HepG2 (cell line): ENCODE results near the gene PRM3. TPM values are rescaled to one million over a fixed set of nuclear protein-coding genes. Genes with fewer than 3 reads are reported as not detected.
A peak's percentile ranks its signal among the peaks of the same experiment; 100 is the strongest.

Experiments used
- ATF6 ChIP-seq: sonication (generic); formaldehyde crosslinking; conservative IDR thresholded peaks from 2 replicates; pipeline ENCODE4 v1.4.0; 2020; ENCODE audit warnings: missing genetic modification reagents
- BORCS8-MEF2B ChIP-seq: sonication (generic); formaldehyde crosslinking; IDR thresholded peaks from 2 replicates; pipeline ENCODE4 v1.8.0; 2022; ENCODE audit warnings: mild to moderate bottlenecking, missing genetic modification reagents
- PITX1 ChIP-seq: sonication (generic); formaldehyde crosslinking; IDR thresholded peaks from 2 replicates; pipeline ENCODE4 v1.5.1; 2020; ENCODE audit warnings: mild to moderate bottlenecking, missing genetic modification reagents
- SNAPC5 ChIP-seq: sonication (generic); formaldehyde crosslinking; IDR thresholded peaks from 2 replicates; pipeline ENCODE4 v1.8.1; 2023; ENCODE audit warnings: mild to moderate bottlenecking, missing genetic modification reagents, borderline replicate concordance
- UBTF ChIP-seq: sonication (generic); formaldehyde crosslinking; IDR thresholded peaks from 2 replicates; pipeline ENCODE4 v1.4.0; 2020; ENCODE audit warnings: mild to moderate bottlenecking, missing genetic modification reagents
- ZNF225 ChIP-seq: sonication (generic); formaldehyde crosslinking; IDR thresholded peaks from 2 replicates; pipeline ENCODE4 v1.4.0; 2020; ENCODE audit warnings: mild to moderate bottlenecking, missing genetic modification reagents
- polyA plus RNA-seq, 8 experiments: library from polyadenylated mRNA; depleted of rRNA in 3 of 8; stranded (reverse) in 7 of 8; unstranded in 1 of 8; fragments of >200 nt; fragmentation: Illumina TruSeq in 4 of 8; extraction: Trizol in 4 of 8; gene quantifications; 2 replicates each; pipeline versions ENCODE4 v1.2.1 to v1.2.3, GENCODE V29; 2011 to 2016; ENCODE audit warnings: low read depth in 4 of 8, missing spikeins in 1 of 8, mixed read lengths in 1 of 8; ENCODE audit not compliant: insufficient read depth in 1 of 8
- total RNA-seq, 5 experiments: library from RNA; depleted of rRNA; stranded (reverse); fragments of >200 nt; fragmentation: Illumina TruSeq; extraction: Trizol; gene quantifications; 2 replicates each; pipeline ENCODE4 v1.2.3, GENCODE V29; 2016; ENCODE audit warnings: low read depth in 1 of 5
- TF ChIP-seq, protein P1 (sequence below), 2 experiments: fragments of 450-650 bp in 1 of 2; sonication (generic) in 1 of 2; formaldehyde crosslinking in 1 of 2; IDR thresholded peaks; 2 replicates each; pipeline versions ENCODE4 v1.6.1 to v1.8.0; 2016 to 2022; ENCODE audit warnings: antibody characterized with exemption in 1 of 2, mild to moderate bottlenecking in 1 of 2, missing genetic modification reagents in 1 of 2
- TF ChIP-seq, protein P2 (sequence below), 2 experiments: sonication (generic) in 1 of 2; formaldehyde crosslinking in 1 of 2; IDR thresholded peaks; 2 replicates each; pipeline versions ENCODE4 v1.4.0 to v1.6.1; 2016 to 2020; ENCODE audit warnings: borderline replicate concordance in 1 of 2, low read depth in 1 of 2, mild to moderate bottlenecking in 1 of 2, missing genetic modification reagents in 1 of 2

PRM3 gene
- total and polyA plus RNA-seq, 2 of the 13 experiments (the other 11 are each of a cell fraction or from before 2014, with no cell fraction given), result not detected

- no peak for TF ChIP-seq ATF6
- TF ChIP-seq ZNF225 (CRISPR knock-in tag), result no peak
- no peak for TF ChIP-seq UBTF
- TF ChIP-seq, protein P1, sequence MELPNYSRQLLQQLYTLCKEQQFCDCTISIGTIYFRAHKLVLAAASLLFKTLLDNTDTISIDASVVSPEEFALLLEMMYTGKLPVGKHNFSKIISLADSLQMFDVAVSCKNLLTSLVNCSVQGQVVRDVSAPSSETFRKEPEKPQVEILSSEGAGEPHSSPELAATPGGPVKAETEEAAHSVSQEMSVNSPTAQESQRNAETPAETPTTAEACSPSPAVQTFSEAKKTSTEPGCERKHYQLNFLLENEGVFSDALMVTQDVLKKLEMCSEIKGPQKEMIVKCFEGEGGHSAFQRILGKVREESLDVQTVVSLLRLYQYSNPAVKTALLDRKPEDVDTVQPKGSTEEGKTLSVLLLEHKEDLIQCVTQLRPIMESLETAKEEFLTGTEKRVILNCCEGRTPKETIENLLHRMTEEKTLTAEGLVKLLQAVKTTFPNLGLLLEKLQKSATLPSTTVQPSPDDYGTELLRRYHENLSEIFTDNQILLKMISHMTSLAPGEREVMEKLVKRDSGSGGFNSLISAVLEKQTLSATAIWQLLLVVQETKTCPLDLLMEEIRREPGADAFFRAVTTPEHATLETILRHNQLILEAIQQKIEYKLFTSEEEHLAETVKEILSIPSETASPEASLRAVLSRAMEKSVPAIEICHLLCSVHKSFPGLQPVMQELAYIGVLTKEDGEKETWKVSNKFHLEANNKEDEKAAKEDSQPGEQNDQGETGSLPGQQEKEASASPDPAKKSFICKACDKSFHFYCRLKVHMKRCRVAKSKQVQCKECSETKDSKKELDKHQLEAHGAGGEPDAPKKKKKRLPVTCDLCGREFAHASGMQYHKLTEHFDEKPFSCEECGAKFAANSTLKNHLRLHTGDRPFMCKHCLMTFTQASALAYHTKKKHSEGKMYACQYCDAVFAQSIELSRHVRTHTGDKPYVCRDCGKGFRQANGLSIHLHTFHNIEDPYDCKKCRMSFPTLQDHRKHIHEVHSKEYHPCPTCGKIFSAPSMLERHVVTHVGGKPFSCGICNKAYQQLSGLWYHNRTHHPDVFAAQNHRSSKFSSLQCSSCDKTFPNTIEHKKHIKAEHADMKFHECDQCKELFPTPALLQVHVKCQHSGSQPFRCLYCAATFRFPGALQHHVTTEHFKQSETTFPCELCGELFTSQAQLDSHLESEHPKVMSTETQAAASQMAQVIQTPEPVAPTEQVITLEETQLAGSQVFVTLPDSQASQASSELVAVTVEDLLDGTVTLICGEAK (IDR thresholded peaks at IDR 0.05), result no peak
- TF ChIP-seq, protein P1 (CRISPR knock-in tag; IDR thresholded peaks at IDR 0.05), result no peak
- no peak for TF ChIP-seq BORCS8-MEF2B (CRISPR knock-in tag)
- TF ChIP-seq SNAPC5 (CRISPR knock-in tag), result no peak
- TF ChIP-seq PITX1, result no peak
- TF ChIP-seq, protein P2, sequence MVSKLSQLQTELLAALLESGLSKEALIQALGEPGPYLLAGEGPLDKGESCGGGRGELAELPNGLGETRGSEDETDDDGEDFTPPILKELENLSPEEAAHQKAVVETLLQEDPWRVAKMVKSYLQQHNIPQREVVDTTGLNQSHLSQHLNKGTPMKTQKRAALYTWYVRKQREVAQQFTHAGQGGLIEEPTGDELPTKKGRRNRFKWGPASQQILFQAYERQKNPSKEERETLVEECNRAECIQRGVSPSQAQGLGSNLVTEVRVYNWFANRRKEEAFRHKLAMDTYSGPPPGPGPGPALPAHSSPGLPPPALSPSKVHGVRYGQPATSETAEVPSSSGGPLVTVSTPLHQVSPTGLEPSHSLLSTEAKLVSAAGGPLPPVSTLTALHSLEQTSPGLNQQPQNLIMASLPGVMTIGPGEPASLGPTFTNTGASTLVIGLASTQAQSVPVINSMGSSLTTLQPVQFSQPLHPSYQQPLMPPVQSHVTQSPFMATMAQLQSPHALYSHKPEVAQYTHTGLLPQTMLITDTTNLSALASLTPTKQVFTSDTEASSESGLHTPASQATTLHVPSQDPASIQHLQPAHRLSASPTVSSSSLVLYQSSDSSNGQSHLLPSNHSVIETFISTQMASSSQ (IDR thresholded peaks at IDR 0.05; ENCODE audit: low read depth), result no peak
- TF ChIP-seq, protein P2 (CRISPR knock-in tag; IDR thresholded peaks at IDR 0.05; ENCODE audit: borderline replicate concordance), result 0 out of 2 replicates have a peak, but pooled peaks have one; percentile 16
Observed at GRCh38 chr16:11236461-11237254, 36.8 kb downstream of the PRM3 start (continued).
